ENCODE measurements around the gene KMT2E. TPM values are rescaled to one million over a fixed set of nuclear protein-coding genes. Genes with fewer than 3 reads are reported as not detected.

The KMT2E gene
- total RNA-seq, 1 experiment from 2014 or later = 38.2 TPM

GRCh38 chr7:105141068-105141467 is 127.1 kb downstream of the KMT2E start:
- Histone ChIP-seq H4K91ac (ENCODE audit: insufficient read length, low read depth, low read length) (no peak overlapping the region), H4K20me1 (ENCODE audit: control insufficient read depth, insufficient read depth, insufficient read length) (no peaks in the 10 kb centered on the region), H3K18ac (ENCODE audit: insufficient read length, low read depth, low read length) (no peak overlapping the region), H3K4ac (ENCODE audit: low read depth, low read length) (no peak overlapping the region), H2BK20ac (ENCODE audit: low read depth, low read length, poor library complexity, severe bottlenecking) (no peak overlapping the region), H2AK5ac (ENCODE audit: insufficient read length, low read length) (no peak overlapping the region), H3K27me3 (ENCODE audit: insufficient read depth, low read length) (no peaks in the 10 kb centered on the region), H2BK5ac (ENCODE audit: insufficient read length, low read length) (no peak overlapping the region), H4K5ac (ENCODE audit: insufficient read length, low read depth, low read length) (no peak overlapping the region), H3K56ac (ENCODE audit: insufficient read length, low read depth, low read length) (no peak overlapping the region), H3K23me2 (ENCODE audit: insufficient read length, low read depth, low read length, poor library complexity, severe bottlenecking) (no peaks in the 10 kb centered on the region), H2BK12ac (ENCODE audit: insufficient read length, low read depth, low read length) (no peak overlapping the region), H2BK120ac (ENCODE audit: low read depth, low read length, poor library complexity, severe bottlenecking) (no peak overlapping the region), H3T11ph (ENCODE audit: low read length) (no peak overlapping the region), H3K23ac (ENCODE audit: insufficient read length, low read depth, low read length) (no peak overlapping the region), H3K4me2 (ENCODE audit: insufficient read depth, insufficient read length, low read length) (no peak overlapping the region), H2BK15ac (ENCODE audit: low read depth, low read length) (no peak overlapping the region), H3K79me1 (ENCODE audit: insufficient read depth, low read depth, low read length, poor library complexity, severe bottlenecking) (no peaks in the 10 kb centered on the region), H2AFZ (ENCODE audit: low read length) (no peak overlapping the region), H3K79me2 (ENCODE audit: insufficient read depth, low read length) (0 out of 2 replicates have a peak, but pooled peaks cover 2% of the 10 kb centered on the region), H3K14ac (ENCODE audit: insufficient read depth, low read length) (no peak overlapping the region), H3K27ac (ENCODE audit: insufficient read length, low read depth, low read length) (no peak overlapping the region), H3K9me3 (ENCODE audit: control insufficient read depth, low read depth, low read length) (no peaks in the 10 kb centered on the region), H4K8ac (replicated peaks; ENCODE audit: insufficient read length, low read depth, low read length) (no peak overlapping the region), H3K4me1 (ENCODE audit: insufficient read depth, low read length) (no peaks in the 10 kb centered on the region), H3K9ac (ENCODE audit: extremely low read depth, insufficient read length, low read length) (no peak overlapping the region)
- Mint-ChIP-seq H3K4me3 (no peak overlapping the region), H3K27me3 (ENCODE audit: low read depth) (no peaks in the 10 kb centered on the region), H3K9me3 (no peaks in the 10 kb centered on the region), H3K27ac (peak overlapping the region in 1 of 3 experiments; percentile 47; a peak in 1 of 7 replicates), H3K36me3 (ENCODE audit: insufficient read depth in 1 of 3, low read depth in 3 of 3) (peaks cover 12 to 36% (median 22%) of the 10 kb centered on the region in 3 experiments), H3K4me1 (peaks cover 0 to 7% of the 10 kb centered on the region in 2 experiments; a peak in 3 of 4 replicates)
- WGBS (ENCODE audit: extremely low coverage, insufficient read length, low lambda C conversion rate) = no CpG with 5 or more reads among the region's 6 CpGs
- TF ChIP-seq CTCF (conservative IDR thresholded peaks at IDR 0.05) = peak; percentile 61
- peak; percentile 66 for DNase-seq
